ENCODE results near the gene RANBP1. TPM values are rescaled to one million over a fixed set of nuclear protein-coding genes. Genes with fewer than 3 reads are reported as not detected.

RANBP1 gene
- total RNA-seq, 1 experiment from 2014 or later: 522 TPM

GRCh38 chr22:20175597-20175900, 59.6 kb downstream of the RANBP1 start:
- H3K4me1 ChIP-seq (ENCODE audit: insufficient read depth, low read length): no peaks in the 10 kb centered on the region
- H3K4me2 ChIP-seq (ENCODE audit: insufficient read depth, insufficient read length, low read length): no peak overlapping the region
- H4K91ac ChIP-seq (ENCODE audit: insufficient read length, low read depth, low read length): no peak overlapping the region
- DNase-seq: no peak
- H3K4me1 Mint-ChIP-seq: peaks cover 3 to 21% of the 10 kb centered on the region in 2 experiments; a peak in 2 of 4 replicates
- H3K23ac ChIP-seq (ENCODE audit: insufficient read length, low read depth, low read length): no peak overlapping the region
- H3K4me3 Mint-ChIP-seq: no peak overlapping the region
- no peaks in the 10 kb centered on the region for H3K9me3 ChIP-seq (ENCODE audit: control insufficient read depth, low read depth, low read length)
- H2BK20ac ChIP-seq (ENCODE audit: low read depth, low read length, poor library complexity, severe bottlenecking): no peak overlapping the region
- no peaks in the 10 kb centered on the region for H3K36me3 Mint-ChIP-seq (ENCODE audit: insufficient read depth in 1 of 3, low read depth in 3 of 3)
- H3T11ph ChIP-seq (ENCODE audit: low read length): no peak overlapping the region
- H3K9ac ChIP-seq (ENCODE audit: extremely low read depth, insufficient read length, low read length): no peak overlapping the region
- TF ChIP-seq, protein P1, sequence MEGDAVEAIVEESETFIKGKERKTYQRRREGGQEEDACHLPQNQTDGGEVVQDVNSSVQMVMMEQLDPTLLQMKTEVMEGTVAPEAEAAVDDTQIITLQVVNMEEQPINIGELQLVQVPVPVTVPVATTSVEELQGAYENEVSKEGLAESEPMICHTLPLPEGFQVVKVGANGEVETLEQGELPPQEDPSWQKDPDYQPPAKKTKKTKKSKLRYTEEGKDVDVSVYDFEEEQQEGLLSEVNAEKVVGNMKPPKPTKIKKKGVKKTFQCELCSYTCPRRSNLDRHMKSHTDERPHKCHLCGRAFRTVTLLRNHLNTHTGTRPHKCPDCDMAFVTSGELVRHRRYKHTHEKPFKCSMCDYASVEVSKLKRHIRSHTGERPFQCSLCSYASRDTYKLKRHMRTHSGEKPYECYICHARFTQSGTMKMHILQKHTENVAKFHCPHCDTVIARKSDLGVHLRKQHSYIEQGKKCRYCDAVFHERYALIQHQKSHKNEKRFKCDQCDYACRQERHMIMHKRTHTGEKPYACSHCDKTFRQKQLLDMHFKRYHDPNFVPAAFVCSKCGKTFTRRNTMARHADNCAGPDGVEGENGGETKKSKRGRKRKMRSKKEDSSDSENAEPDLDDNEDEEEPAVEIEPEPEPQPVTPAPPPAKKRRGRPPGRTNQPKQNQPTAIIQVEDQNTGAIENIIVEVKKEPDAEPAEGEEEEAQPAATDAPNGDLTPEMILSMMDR (conservative IDR thresholded peaks at IDR 0.05): no peak
- H2BK5ac ChIP-seq (ENCODE audit: insufficient read length, low read length): no peak overlapping the region
- no peaks in the 10 kb centered on the region for H3K23me2 ChIP-seq (ENCODE audit: insufficient read length, low read depth, low read length, poor library complexity, severe bottlenecking)
- H3K27ac ChIP-seq (ENCODE audit: insufficient read length, low read depth, low read length): no peak overlapping the region
- H3K27me3 ChIP-seq (ENCODE audit: insufficient read depth, low read length): no peaks in the 10 kb centered on the region
- H2BK15ac ChIP-seq (ENCODE audit: low read depth, low read length): no peak overlapping the region
- no peak overlapping the region for H2BK12ac ChIP-seq (ENCODE audit: insufficient read length, low read depth, low read length)
- H2BK120ac ChIP-seq (ENCODE audit: low read depth, low read length, poor library complexity, severe bottlenecking): no peak overlapping the region
- H3K79me2 ChIP-seq (ENCODE audit: insufficient read depth, low read length): no peaks in the 10 kb centered on the region
- WGBS (ENCODE audit: extremely low coverage, insufficient read length, low lambda C conversion rate): no CpG with 5 or more reads among the region's 12 CpGs
- no peak overlapping the region for H4K5ac ChIP-seq (ENCODE audit: insufficient read length, low read depth, low read length)
- no peaks in the 10 kb centered on the region for H3K79me1 ChIP-seq (ENCODE audit: insufficient read depth, low read depth, low read length, poor library complexity, severe bottlenecking)
- H3K18ac ChIP-seq (ENCODE audit: insufficient read length, low read depth, low read length): no peak overlapping the region
- no peak overlapping the region for H3K4ac ChIP-seq (ENCODE audit: low read depth, low read length)
- no peak overlapping the region for H2AK5ac ChIP-seq (ENCODE audit: insufficient read length, low read length)
- H4K8ac ChIP-seq (replicated peaks; ENCODE audit: insufficient read length, low read depth, low read length): no peak overlapping the region
- no peaks in the 10 kb centered on the region for H4K20me1 ChIP-seq (ENCODE audit: control insufficient read depth, insufficient read depth, insufficient read length)
- H2AFZ ChIP-seq (ENCODE audit: low read length): no peak overlapping the region
- no peak overlapping the region for H3K14ac ChIP-seq (ENCODE audit: insufficient read depth, low read length)
- no peak overlapping the region for H3K56ac ChIP-seq (ENCODE audit: insufficient read length, low read depth, low read length)
- H3K27me3 Mint-ChIP-seq (ENCODE audit: low read depth): no peaks in the 10 kb centered on the region; the same call in 1 of the 2 replicates
- no peaks in the 10 kb centered on the region; a peak in 1 of 5 replicates for H3K9me3 Mint-ChIP-seq
- H3K27ac Mint-ChIP-seq: no peak overlapping the region

All from H9 (cell line).